IMR-90 (cell line): ENCODE data around the gene IFT20. TPM values are rescaled to one million over a fixed set of nuclear protein-coding genes. Genes with fewer than 3 reads are reported as not detected.

Experiments used
- ATAC-seq: fragments of 200-7000 bp; cut with Tn5 transposase; 2 replicates; pipeline ENCODE4 v1.9.1; 2020; ENCODE audit warnings: low read depth, mild to moderate bottlenecking, moderate library complexity
- BruUV-seq: library from RNA; stranded (reverse); fragments of 400-500 nt; replicated peaks from 2 replicates; lab custom pipeline; 2021; lab: Mats Ljungman, UMichigan
- CTCF ChIA-PET: fragments of 300-600 bp; formaldehyde crosslinking; extraction: SDS; loops from one replicate; lab custom pipeline; 2021; ENCODE audit warnings: antibody characterized with exemption; lab: Yijun Ruan, JAX
- POLR2A ChIA-PET: fragments of 300-600 bp; sonication (Branson Sonifier 250); formaldehyde crosslinking; loops from one replicate; lab custom pipeline; 2022; ENCODE audit warnings: antibody characterized with exemption; ENCODE audit not compliant: unreplicated experiment; lab: Charles Lee
- DNase-seq: peaks from one replicate; pipeline ENCODE4 v3.0.0; 2013
- H2AFZ ChIP-seq: replicated peaks from 2 replicates; pipeline ENCODE3; 2013; ENCODE audit warnings: low read length, mild to moderate bottlenecking; ENCODE audit not compliant: poor library complexity
- H2AK5ac ChIP-seq: 2 replicates; pipeline ENCODE4 v1.6.1; 2013; ENCODE audit warnings: low read depth, low read length, inconsistent platforms
- H2AK9ac ChIP-seq: replicated peaks from 2 replicates; pipeline ENCODE3; 2013; ENCODE audit warnings: mild to moderate bottlenecking, low read depth, low read length, moderate library complexity; ENCODE audit not compliant: poor library complexity
- H2BK120ac ChIP-seq: 2 replicates; pipeline ENCODE4 v1.6.1; 2013; ENCODE audit warnings: low read depth, low read length, inconsistent platforms
- H2BK15ac ChIP-seq: 3 replicates; pipeline ENCODE4 v1.6.1; 2013; ENCODE audit warnings: low read depth, low read length, inconsistent platforms
- H2BK20ac ChIP-seq: 2 replicates; pipeline ENCODE4 v1.6.1; 2013; ENCODE audit warnings: low read depth, mild to moderate bottlenecking, inconsistent platforms, low read length, moderate library complexity
- H2BK5ac ChIP-seq: 2 replicates; pipeline ENCODE4 v1.6.1; 2013; ENCODE audit warnings: mild to moderate bottlenecking, low read depth, low read length, inconsistent platforms; ENCODE audit not compliant: poor library complexity, severe bottlenecking
- H3K14ac ChIP-seq: replicated peaks from 2 replicates; pipeline ENCODE4 v1.6.1; 2013; ENCODE audit warnings: low read depth, low read length, inconsistent platforms
- H3K18ac ChIP-seq: 2 replicates; pipeline ENCODE4 v1.6.1; 2013; ENCODE audit warnings: low read depth, low read length, control low read depth
- H3K23ac ChIP-seq: 2 replicates; pipeline ENCODE4 v1.6.1; 2013; ENCODE audit warnings: low read depth, low read length, inconsistent platforms
- H3K27ac ChIP-seq: 2 replicates; pipeline ENCODE4 v1.5.1; 2013; ENCODE audit warnings: mild to moderate bottlenecking, control low read depth, low read length; ENCODE audit not compliant: insufficient read depth
- H3K27me3 ChIP-seq: 2 replicates; pipeline ENCODE4 v1.6.1; 2013; ENCODE audit warnings: low read length; ENCODE audit not compliant: control insufficient read depth, insufficient read depth
- H3K36me3 ChIP-seq: 2 replicates; pipeline ENCODE4 v1.6.1; 2013; ENCODE audit warnings: low read length, mixed read lengths; ENCODE audit not compliant: control insufficient read depth, insufficient read depth
- H3K4ac ChIP-seq: 2 replicates; pipeline ENCODE4 v1.6.1; 2013; ENCODE audit warnings: low read depth, low read length, inconsistent platforms
- H3K4me1 ChIP-seq: 2 replicates; pipeline ENCODE4 v1.6.1; 2013; ENCODE audit warnings: low read length, mixed read lengths; ENCODE audit not compliant: control insufficient read depth, insufficient read depth
- H3K4me2 ChIP-seq: 2 replicates; pipeline ENCODE4 v1.6.1; 2013; ENCODE audit warnings: low read depth, mild to moderate bottlenecking, control low read depth, low read length, moderate library complexity
- H3K4me3 ChIP-seq: 2 replicates; pipeline ENCODE4 v1.5.1; 2013; ENCODE audit warnings: low read depth, mild to moderate bottlenecking, control low read depth, low read length, moderate library complexity; ENCODE audit not compliant: insufficient read depth
- H3K56ac ChIP-seq: 2 replicates; pipeline ENCODE4 v1.6.1; 2013; ENCODE audit warnings: low read length, inconsistent platforms; ENCODE audit not compliant: insufficient read depth; ENCODE audit errors: extremely low read depth
- H3K79me1 ChIP-seq, 2 experiments: 2 replicates each; pipeline ENCODE4 v1.6.1; 2013; ENCODE audit warnings: low read length in 2 of 2, inconsistent platforms in 1 of 2, low read depth in 1 of 2
- H3K9ac ChIP-seq: 2 replicates; pipeline ENCODE4 v1.6.1; 2013; ENCODE audit warnings: low read depth, low read length, control low read depth
- H3K9me1 ChIP-seq: 2 replicates; pipeline ENCODE4 v1.6.1; 2013; ENCODE audit warnings: low read length, inconsistent platforms; ENCODE audit not compliant: insufficient read depth
- H3K9me3 ChIP-seq: 2 replicates; pipeline ENCODE4 v1.6.1; 2013; ENCODE audit warnings: low read length; ENCODE audit not compliant: control insufficient read depth, insufficient read depth
- H4K20me1 ChIP-seq: 2 replicates; pipeline ENCODE4 v1.6.1; 2013; ENCODE audit warnings: low read length, inconsistent platforms; ENCODE audit not compliant: insufficient read depth
- H4K5ac ChIP-seq: 2 replicates; pipeline ENCODE4 v1.6.1; 2013; ENCODE audit warnings: mild to moderate bottlenecking, low read depth, low read length, control low read depth
- H4K8ac ChIP-seq, 2 experiments: 2 replicates each; pipeline ENCODE4 v1.6.1; 2013; ENCODE audit warnings: low read depth in 2 of 2, low read length in 2 of 2, control low read depth in 1 of 2, inconsistent platforms in 1 of 2
- H4K91ac ChIP-seq: 2 replicates; pipeline ENCODE4 v1.6.1; 2013; ENCODE audit warnings: low read depth, low read length, inconsistent platforms; ENCODE audit not compliant: insufficient read depth
- BHLHE40 ChIP-seq: fragments of 150-350 bp; IDR thresholded peaks from 2 replicates; pipeline ENCODE4 v1.6.1; 2016; ENCODE audit warnings: mild to moderate bottlenecking, low read depth, low read length
- CEBPB ChIP-seq: IDR thresholded peaks from 2 replicates; pipeline ENCODE4 v1.6.1; 2012; ENCODE audit warnings: low read depth, low read length, improper control_type of control experiment
- CHD1 ChIP-seq: IDR thresholded peaks from 2 replicates; pipeline ENCODE4 v1.6.1; 2012; ENCODE audit warnings: low read depth, low read length, improper control_type of control experiment
- FOS ChIP-seq: fragments of 150-350 bp; IDR thresholded peaks from 2 replicates; pipeline ENCODE4 v1.6.1; 2016; ENCODE audit warnings: low read depth, low read length
- MAFK ChIP-seq: IDR thresholded peaks from 2 replicates; pipeline ENCODE4 v1.6.1; 2012; ENCODE audit warnings: low read depth, low read length, improper control_type of control experiment
- MAZ ChIP-seq: IDR thresholded peaks from 2 replicates; pipeline ENCODE4 v1.6.1; 2012; ENCODE audit warnings: low read depth, mild to moderate bottlenecking, low read length, improper control_type of control experiment, moderate library complexity, borderline replicate concordance
- MXI1 ChIP-seq: IDR thresholded peaks from 2 replicates; pipeline ENCODE4 v1.6.1; 2012; ENCODE audit warnings: low read depth, mild to moderate bottlenecking, low read length, moderate library complexity, borderline replicate concordance
- NFE2L2 ChIP-seq: fragments of 150-350 bp; IDR thresholded peaks from 2 replicates; pipeline ENCODE4 v1.6.1; 2016; ENCODE audit warnings: low read depth, mild to moderate bottlenecking, low read length
- POLR2A ChIP-seq: IDR thresholded peaks from 2 replicates; pipeline ENCODE4 v1.6.1; 2012; ENCODE audit warnings: mild to moderate bottlenecking, low read depth, low read length
- RFX5 ChIP-seq: IDR thresholded peaks from 2 replicates; pipeline ENCODE4 v1.8.0; 2012; ENCODE audit warnings: low read depth, mild to moderate bottlenecking, low read length, moderate library complexity
- SMC3 ChIP-seq: fragments of 150-350 bp; IDR thresholded peaks from 2 replicates; pipeline ENCODE4 v1.6.1; 2016; ENCODE audit warnings: low read depth, mild to moderate bottlenecking, antibody characterized with exemption, low read length, moderate library complexity
- WGBS, 2 experiments: methylation state at CpG; one replicate each; pipeline versions ENCODE4 v1.1.5 to v1.1.7; 2013; ENCODE audit warnings: missing lambda C conversion rate in 2 of 2; ENCODE audit not compliant: insufficient read length in 1 of 2; ENCODE audit errors: extremely low coverage in 2 of 2; 5-methylcytosine and 5-hydroxymethylcytosine counted together
- dilution Hi-C: fragments of 300-500 bp; cut with HindIII; formaldehyde crosslinking; loops from one replicate; pipeline ENCODE4 v1.14.3; 2018; ENCODE audit warnings: low sequenced_read_pairs; ENCODE audit not compliant: unreplicated experiment
- in situ Hi-C: fragments of 300-500 bp; cut with MboI; formaldehyde crosslinking; loops from 3 replicates; pipeline ENCODE4 v1.14.3; 2019; ENCODE audit warnings: low sequenced_read_pairs, inconsistent platforms, mixed read lengths
- intact Hi-C: fragments of 100-400 bp; cut with micrococcal nuclease; formaldehyde crosslinking; loops from 2 replicates; pipeline ENCODE4 v1.10.0; 2022
- polyA plus RNA-seq, 3 experiments: library from polyadenylated mRNA; depleted of rRNA; stranded (reverse); fragments of >200 nt; gene quantifications; 2 replicates each; pipeline ENCODE4 v1.2.3, GENCODE V29; 2012; ENCODE audit warnings: low replicate concordance in 1 of 3
- total RNA-seq: library from RNA; depleted of rRNA; stranded (reverse); fragments of >200 nt; gene quantifications from 2 replicates; pipeline ENCODE4 v1.2.3, GENCODE V29; 2012
- TF ChIP-seq, protein P1 (sequence below): fragments of 150-350 bp; IDR thresholded peaks from 2 replicates; pipeline ENCODE4 v1.6.1; 2017; ENCODE audit warnings: mild to moderate bottlenecking, antibody characterized with exemption, low read length, low read depth
- TF ChIP-seq, protein P2 (sequence below): conservative IDR thresholded peaks from 2 replicates; pipeline ENCODE4 v1.5.1; 2012; ENCODE audit warnings: mild to moderate bottlenecking, low read depth, low read length, improper control_type of control experiment

The IFT20 gene
- total and polyA plus RNA-seq, 2 of the 4 experiments (the other 2 are of a cell fraction) = 25.5 to 46.3 TPM

DNA sequence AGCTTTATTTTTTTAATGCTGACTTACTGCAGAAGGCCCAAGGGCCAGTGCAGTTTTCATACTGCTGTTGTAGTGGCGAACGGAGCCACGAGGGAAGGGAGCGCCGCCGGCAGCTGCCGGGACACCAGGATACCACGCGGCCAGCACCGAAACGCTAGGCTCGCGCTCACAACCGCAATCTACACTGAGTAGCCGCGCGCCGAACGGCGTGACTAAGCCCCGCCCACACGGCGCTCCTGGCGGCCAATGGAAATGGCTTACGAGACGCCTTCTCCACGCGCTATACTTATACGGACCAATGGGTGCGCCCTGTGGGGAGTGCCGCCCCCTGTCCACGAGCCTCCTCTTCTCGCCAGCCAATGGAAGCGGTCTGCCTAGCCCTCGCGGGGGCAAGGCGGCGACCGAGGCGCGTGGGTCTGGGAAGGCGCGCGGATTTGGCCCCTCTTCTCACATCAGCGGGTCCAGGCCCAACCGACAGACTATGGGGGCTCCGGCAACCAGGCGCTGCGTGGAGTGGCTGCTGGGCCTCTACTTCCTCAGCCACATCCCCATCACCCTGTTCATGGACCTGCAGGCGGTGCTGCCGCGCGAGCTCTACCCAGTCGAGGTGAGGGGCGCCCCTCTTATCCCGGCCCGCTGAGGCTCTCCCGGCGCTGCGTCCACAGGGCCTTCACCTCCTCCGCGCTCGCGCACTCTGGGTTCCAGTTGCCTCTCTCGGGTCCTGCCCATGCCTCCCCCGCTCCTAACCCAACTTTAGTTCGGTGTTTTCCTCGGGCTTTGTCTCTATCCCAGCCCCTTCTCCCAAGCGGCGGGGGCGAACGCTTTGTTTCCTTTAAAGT is 16.3 kb downstream of the IFT20 start, which contains the start of gene TMEM97:
Gene TMEM97, plus strand, starts transcription at position 442 of the 839 bp plus-strand sequence. Its CDS starts 40 bp downstream, at position 482.
- Histone ChIP-seq H3K4me1 (peaks cover 4% of the 10 kb centered on the region; the same call in 1 of the 2 replicates), H3K4ac (peak within 1 kb of the TSS; percentile 17; the same call in 1 of the 2 replicates), H3K4me2 (peak within 1 kb of the TSS; percentile 87), H4K91ac (no peak within 1 kb of the TSS), H4K20me1 (no peaks in the 10 kb centered on the region), H2AFZ (peak within 1 kb of the TSS; percentile 100), H2BK5ac (no peak within 1 kb of the TSS), H2AK9ac (peak within 1 kb of the TSS; percentile 89), H3K23ac (peak within 1 kb of the TSS; percentile 31; the same call in 1 of the 2 replicates), H3K9ac (peak within 1 kb of the TSS; percentile 46), H4K5ac (no peak within 1 kb of the TSS), H3K36me3 (no peaks in the 10 kb centered on the region), H2BK15ac (no peak within 1 kb of the TSS), H3K9me3 (no peaks in the 10 kb centered on the region), H3K4me3 (peak within 1 kb of the TSS; percentile 67), H2BK20ac (no peak within 1 kb of the TSS), H2BK120ac (no peak within 1 kb of the TSS), H4K8ac (peak within 1 kb of the TSS in 1 of 2 experiments; percentile 33; a peak in 2 of 4 replicates), H2AK5ac (no peak within 1 kb of the TSS), H3K9me1 (peaks cover 3% of the 10 kb centered on the region; the same call in 1 of the 2 replicates), H3K27ac (peak within 1 kb of the TSS; percentile 15; the same call in 1 of the 2 replicates), H3K18ac (no peak within 1 kb of the TSS), H3K27me3 (no peaks in the 10 kb centered on the region), H3K56ac (no peak within 1 kb of the TSS), H3K79me1 (peaks cover 16 to 21% of the 10 kb centered on the region in 2 experiments; a peak in 3 of 4 replicates), H3K14ac (no peak within 1 kb of the TSS; the same call in 1 of the 2 replicates)
- dilution Hi-C loops = no loop called here
- BruUV-seq = no TSS peak
- DNase-seq (peak; percentile 97), ATAC-seq (peak; percentile 99)
- ChIA-PET CTCF (interaction anchor here (1.1 kb wide), 1 partner anchor 16 kb away, joined by 3 read pairs; the partner anchor contains the start of genes IFT20 and TNFAIP1), POLR2A (no interaction called here)
- WGBS, 2 experiments = 0% methylated on average over 53 of the region's 72 CpGs; no CpG with 5 or more reads in 1 of the 2 experiments
- in situ Hi-C loops = no loop called here
- intact Hi-C loops = loop anchor here (5.0 kb wide), 1 partner anchor 427 kb away; the partner anchor contains the start of gene LYRM9
- TF ChIP-seq NFE2L2 (no peak), CEBPB (no peak), MAFK (no peak), FOS (no peak), CHD1 (no peak), SMC3 (no peak), MXI1 (peak; percentile 95), MAZ (peak; percentile 76; the same call in 1 of the 2 replicates), RFX5 (peak; percentile 5; the same call in 1 of the 2 replicates), BHLHE40 (peak; percentile 6; the same call in 1 of the 2 replicates), POLR2A (no peak)
- TF ChIP-seq, protein P1, sequence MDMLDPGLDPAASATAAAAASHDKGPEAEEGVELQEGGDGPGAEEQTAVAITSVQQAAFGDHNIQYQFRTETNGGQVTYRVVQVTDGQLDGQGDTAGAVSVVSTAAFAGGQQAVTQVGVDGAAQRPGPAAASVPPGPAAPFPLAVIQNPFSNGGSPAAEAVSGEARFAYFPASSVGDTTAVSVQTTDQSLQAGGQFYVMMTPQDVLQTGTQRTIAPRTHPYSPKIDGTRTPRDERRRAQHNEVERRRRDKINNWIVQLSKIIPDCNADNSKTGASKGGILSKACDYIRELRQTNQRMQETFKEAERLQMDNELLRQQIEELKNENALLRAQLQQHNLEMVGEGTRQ = peak; percentile 48
- TF ChIP-seq, protein P2, sequence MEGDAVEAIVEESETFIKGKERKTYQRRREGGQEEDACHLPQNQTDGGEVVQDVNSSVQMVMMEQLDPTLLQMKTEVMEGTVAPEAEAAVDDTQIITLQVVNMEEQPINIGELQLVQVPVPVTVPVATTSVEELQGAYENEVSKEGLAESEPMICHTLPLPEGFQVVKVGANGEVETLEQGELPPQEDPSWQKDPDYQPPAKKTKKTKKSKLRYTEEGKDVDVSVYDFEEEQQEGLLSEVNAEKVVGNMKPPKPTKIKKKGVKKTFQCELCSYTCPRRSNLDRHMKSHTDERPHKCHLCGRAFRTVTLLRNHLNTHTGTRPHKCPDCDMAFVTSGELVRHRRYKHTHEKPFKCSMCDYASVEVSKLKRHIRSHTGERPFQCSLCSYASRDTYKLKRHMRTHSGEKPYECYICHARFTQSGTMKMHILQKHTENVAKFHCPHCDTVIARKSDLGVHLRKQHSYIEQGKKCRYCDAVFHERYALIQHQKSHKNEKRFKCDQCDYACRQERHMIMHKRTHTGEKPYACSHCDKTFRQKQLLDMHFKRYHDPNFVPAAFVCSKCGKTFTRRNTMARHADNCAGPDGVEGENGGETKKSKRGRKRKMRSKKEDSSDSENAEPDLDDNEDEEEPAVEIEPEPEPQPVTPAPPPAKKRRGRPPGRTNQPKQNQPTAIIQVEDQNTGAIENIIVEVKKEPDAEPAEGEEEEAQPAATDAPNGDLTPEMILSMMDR = 0 out of 2 replicates have a peak, but pooled peaks have one; percentile 1
